HUES6 (cell line): ENCODE measurements around the gene PRR15L.

Experiments used
- H3K27ac ChIP-seq: 2 replicates; pipeline ENCODE4 v1.7.0; 2013; ENCODE audit warnings: low read depth, mild to moderate bottlenecking, low read length, inconsistent platforms
- H3K27me3 ChIP-seq: 2 replicates; pipeline ENCODE4 v1.6.1; 2013; ENCODE audit warnings: low read length; ENCODE audit not compliant: control insufficient read depth, insufficient read depth
- H3K36me3 ChIP-seq: 2 replicates; pipeline ENCODE4 v1.6.1; 2013; ENCODE audit warnings: low read length; ENCODE audit not compliant: control insufficient read depth, insufficient read depth
- H3K4me1 ChIP-seq: 2 replicates; pipeline ENCODE4 v1.6.1; 2013; ENCODE audit warnings: low read length; ENCODE audit not compliant: control insufficient read depth, insufficient read depth
- H3K4me3 ChIP-seq: 2 replicates; pipeline ENCODE4 v1.5.1; 2013; ENCODE audit warnings: low read depth, low read length
- H3K9ac ChIP-seq: one replicate; pipeline ENCODE4 v1.6.1; 2013; ENCODE audit warnings: mild to moderate bottlenecking, low read length
- H3K9me3 ChIP-seq: 2 replicates; pipeline ENCODE4 v1.6.1; 2013; ENCODE audit warnings: low read depth, low read length; ENCODE audit not compliant: control insufficient read depth, insufficient read depth

The PRR15L gene

GRCh38 chr17:47973541-47973940 is 15.9 kb upstream of the PRR15L start:
- Histone ChIP-seq H3K4me3 (no peak overlapping the region), H3K9me3 (no peaks in the 10 kb centered on the region), H3K27me3 (no peaks in the 10 kb centered on the region), H3K9ac (no peak overlapping the region), H3K36me3 (peaks cover 47% of the 10 kb centered on the region), H3K4me1 (peaks cover 8% of the 10 kb centered on the region), H3K27ac (no peak overlapping the region)

GRCh38 chr17:47970725-47971499 is 13.2 kb upstream of the PRR15L start, which contains the start of gene CDK5RAP3:
Gene CDK5RAP3 (plus strand): TSS chr17:47971113. CDS start chr17:47971147, 34 bp downstream.
- Histone ChIP-seq H3K9me3 (no peaks in the 10 kb centered on the region), H3K4me3 (peak within 1 kb of the TSS; percentile 88), H3K27me3 (no peaks in the 10 kb centered on the region), H3K27ac (peak within 1 kb of the TSS; percentile 52; the same call in 1 of the 2 replicates), H3K36me3 (peaks cover 30% of the 10 kb centered on the region), H3K9ac (peak within 1 kb of the TSS; percentile 88), H3K4me1 (peaks cover 8% of the 10 kb centered on the region)

- Histone ChIP-seq H3K9me3 (no peaks in the 10 kb centered on the region), H3K9ac (no peak overlapping the region), H3K36me3 (peaks cover 22% of the 10 kb centered on the region), H3K4me1 (peaks cover 8% of the 10 kb centered on the region), H3K27ac (no peak overlapping the region), H3K4me3 (peak overlapping the region; percentile 46), H3K27me3 (no peaks in the 10 kb centered on the region)
These were observed 12.4 kb upstream of the PRR15L start for GRCh38 chr17:47969930-47970724.

GRCh38 chr17:47968836-47969235 is 11.2 kb upstream of the PRR15L start:
- Histone ChIP-seq H3K4me1 (peaks cover 8% of the 10 kb centered on the region), H3K9me3 (no peaks in the 10 kb centered on the region), H3K9ac (no peak overlapping the region), H3K27ac (no peak overlapping the region), H3K36me3 (peaks cover 11% of the 10 kb centered on the region), H3K27me3 (no peaks in the 10 kb centered on the region), H3K4me3 (no peak overlapping the region)

GRCh38 chr17:47967607-47968252 is 10.0 kb upstream of the PRR15L start:
- H3K9ac ChIP-seq, result no peak overlapping the region
- no peaks in the 10 kb centered on the region for H3K9me3 ChIP-seq
- H3K4me3 ChIP-seq, result no peak overlapping the region
- no peaks in the 10 kb centered on the region for H3K36me3 ChIP-seq
- H3K4me1 ChIP-seq, result peaks cover 8% of the 10 kb centered on the region
- H3K27ac ChIP-seq, result no peak overlapping the region
- H3K27me3 ChIP-seq, result no peaks in the 10 kb centered on the region

GRCh38 chr17:47966079-47966519 is 8.4 kb upstream of the PRR15L start:
- no peaks in the 10 kb centered on the region for H3K9me3 ChIP-seq
- H3K4me1 ChIP-seq, result peaks cover 5% of the 10 kb centered on the region
- H3K9ac ChIP-seq, result no peak overlapping the region
- H3K36me3 ChIP-seq, result no peaks in the 10 kb centered on the region
- no peak overlapping the region for H3K4me3 ChIP-seq
- no peak overlapping the region for H3K27ac ChIP-seq
- H3K27me3 ChIP-seq, result no peaks in the 10 kb centered on the region

GRCh38 chr17:47964856-47965255 is 7.2 kb upstream of the PRR15L start:
- Histone ChIP-seq H3K9me3 (no peaks in the 10 kb centered on the region), H3K27ac (no peak overlapping the region), H3K36me3 (no peaks in the 10 kb centered on the region), H3K4me1 (no peaks in the 10 kb centered on the region; the same call in 1 of the 2 replicates), H3K4me3 (no peak overlapping the region), H3K9ac (no peak overlapping the region), H3K27me3 (no peaks in the 10 kb centered on the region)

GRCh38 chr17:47962901-47963300 is 5.2 kb upstream of the PRR15L start:
- Histone ChIP-seq H3K4me3 (no peak overlapping the region), H3K9me3 (no peaks in the 10 kb centered on the region), H3K27me3 (no peaks in the 10 kb centered on the region), H3K27ac (no peak overlapping the region), H3K36me3 (no peaks in the 10 kb centered on the region), H3K4me1 (peaks cover 3% of the 10 kb centered on the region), H3K9ac (no peak overlapping the region)

GRCh38 chr17:47961406-47961805 is 3.7 kb upstream of the PRR15L start:
- no peak overlapping the region for H3K9ac ChIP-seq
- no peak overlapping the region for H3K27ac ChIP-seq
- no peaks in the 10 kb centered on the region for H3K9me3 ChIP-seq
- H3K4me3 ChIP-seq, result no peak overlapping the region
- no peaks in the 10 kb centered on the region for H3K36me3 ChIP-seq
- peaks cover 15% of the 10 kb centered on the region for H3K4me1 ChIP-seq
- H3K27me3 ChIP-seq, result no peaks in the 10 kb centered on the region

- Histone ChIP-seq H3K4me3 (no peak overlapping the region), H3K27me3 (no peaks in the 10 kb centered on the region), H3K4me1 (peaks cover 15% of the 10 kb centered on the region), H3K9me3 (no peaks in the 10 kb centered on the region), H3K9ac (no peak overlapping the region), H3K27ac (no peak overlapping the region), H3K36me3 (no peaks in the 10 kb centered on the region)
These were observed 2.4 kb upstream of the PRR15L start for GRCh38 chr17:47959825-47960655.
